ENCODE data around the gene NAV2. TPM values are rescaled to one million over a fixed set of nuclear protein-coding genes. Genes with fewer than 3 reads are reported as not detected.

NAV2 gene
- total RNA-seq, 1 donor from 2014 or later: 10.3 TPM

DNA sequence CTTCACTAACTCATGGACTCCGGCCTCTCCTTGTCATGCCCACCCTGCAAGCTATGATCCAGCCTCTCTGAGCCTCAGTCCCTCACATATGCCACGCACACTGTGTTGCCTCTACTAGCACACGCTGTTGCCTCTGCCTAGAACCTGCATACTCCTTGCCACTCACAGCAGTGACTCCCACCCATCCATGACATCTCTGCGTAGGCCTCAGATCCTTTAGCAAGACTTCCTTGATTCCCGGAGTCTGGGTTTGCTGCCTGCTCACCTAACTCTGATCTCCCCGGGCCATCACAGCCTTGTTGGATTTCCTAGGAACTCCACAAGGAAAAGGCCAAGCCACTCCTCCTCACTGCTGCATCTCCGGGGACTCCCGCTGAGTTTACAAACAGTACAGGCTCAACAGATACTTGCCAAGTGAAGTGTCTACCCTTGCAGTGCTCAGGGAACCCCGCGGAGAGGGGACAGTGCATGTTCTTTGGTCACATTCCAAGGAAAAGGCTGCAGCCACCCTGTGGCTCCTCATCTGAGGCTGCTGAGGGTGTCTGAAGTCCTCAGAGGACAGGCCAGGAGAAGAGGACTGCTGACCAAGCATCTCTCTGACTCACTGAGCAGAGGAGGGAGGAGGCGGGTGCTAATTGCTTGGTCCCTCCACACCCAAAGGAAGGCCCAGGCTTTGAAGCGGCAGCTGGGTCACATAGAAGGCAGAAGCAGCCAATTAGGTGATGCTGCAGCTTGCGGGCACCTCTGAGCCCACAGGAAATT is 42.4 kb upstream of the NAV2 start:
- Mint-ChIP-seq H3K4me3 (no peak overlapping the region), H3K4me1 (no peaks in the 10 kb centered on the region), H3K36me3 (ENCODE audit: low read depth) (no peaks in the 10 kb centered on the region), H3K27me3 (peaks cover 12% of the 10 kb centered on the region), H3K27ac (no peak overlapping the region), H3K9me3 (no peaks in the 10 kb centered on the region)
- TF ChIP-seq, protein P1, sequence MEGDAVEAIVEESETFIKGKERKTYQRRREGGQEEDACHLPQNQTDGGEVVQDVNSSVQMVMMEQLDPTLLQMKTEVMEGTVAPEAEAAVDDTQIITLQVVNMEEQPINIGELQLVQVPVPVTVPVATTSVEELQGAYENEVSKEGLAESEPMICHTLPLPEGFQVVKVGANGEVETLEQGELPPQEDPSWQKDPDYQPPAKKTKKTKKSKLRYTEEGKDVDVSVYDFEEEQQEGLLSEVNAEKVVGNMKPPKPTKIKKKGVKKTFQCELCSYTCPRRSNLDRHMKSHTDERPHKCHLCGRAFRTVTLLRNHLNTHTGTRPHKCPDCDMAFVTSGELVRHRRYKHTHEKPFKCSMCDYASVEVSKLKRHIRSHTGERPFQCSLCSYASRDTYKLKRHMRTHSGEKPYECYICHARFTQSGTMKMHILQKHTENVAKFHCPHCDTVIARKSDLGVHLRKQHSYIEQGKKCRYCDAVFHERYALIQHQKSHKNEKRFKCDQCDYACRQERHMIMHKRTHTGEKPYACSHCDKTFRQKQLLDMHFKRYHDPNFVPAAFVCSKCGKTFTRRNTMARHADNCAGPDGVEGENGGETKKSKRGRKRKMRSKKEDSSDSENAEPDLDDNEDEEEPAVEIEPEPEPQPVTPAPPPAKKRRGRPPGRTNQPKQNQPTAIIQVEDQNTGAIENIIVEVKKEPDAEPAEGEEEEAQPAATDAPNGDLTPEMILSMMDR (IDR thresholded peaks at IDR 0.05): no peak
- ATAC-seq (ENCODE audit: low read depth) (no peak), DNase-seq (no peak)
- CTCF ChIA-PET: no interaction called here
- POLR2A ChIA-PET: no interaction called here
- intact Hi-C loops (cut with micrococcal nuclease): no loop called here

DNA sequence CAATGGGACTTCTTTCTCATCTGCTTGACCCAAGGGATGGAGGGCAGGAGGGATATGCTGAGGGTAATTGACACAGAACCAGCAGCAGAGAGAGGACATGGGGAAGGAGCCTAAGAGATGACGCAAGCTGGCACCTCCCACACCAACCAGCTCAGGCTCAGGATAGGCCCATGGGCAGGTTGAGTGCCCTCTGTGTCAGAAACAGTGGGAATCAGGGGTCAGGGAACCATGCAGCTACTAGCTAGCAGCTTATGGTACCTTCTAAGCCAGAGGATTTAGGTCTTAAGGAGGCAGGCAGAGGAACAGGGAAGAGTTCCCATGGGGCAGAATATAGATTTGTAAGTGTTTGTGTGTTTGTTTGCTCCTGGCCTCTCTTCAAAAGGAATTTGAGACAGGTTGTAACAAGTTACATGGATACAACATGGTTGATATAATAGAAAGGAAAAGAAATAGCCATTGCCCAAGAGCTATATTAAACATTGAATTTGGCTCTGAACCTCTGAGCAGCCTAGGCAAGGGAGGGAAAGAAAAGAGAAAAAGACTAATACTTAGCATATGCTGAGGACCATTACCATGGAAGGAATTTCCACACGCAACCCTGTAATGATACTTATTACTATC is 39.9 kb upstream of the NAV2 start:
- Mint-ChIP-seq H3K4me1 (no peaks in the 10 kb centered on the region), H3K36me3 (ENCODE audit: low read depth) (no peaks in the 10 kb centered on the region), H3K9me3 (no peaks in the 10 kb centered on the region), H3K4me3 (no peak overlapping the region), H3K27me3 (peaks cover 13% of the 10 kb centered on the region), H3K27ac (no peak overlapping the region)
- TF ChIP-seq, protein P1 (IDR thresholded peaks at IDR 0.05): no peak
- ATAC-seq (ENCODE audit: low read depth): no peak
- CTCF ChIA-PET: no interaction called here
- intact Hi-C loops (cut with micrococcal nuclease): no loop called here
- no peak for DNase-seq
- POLR2A ChIA-PET: no interaction called here

GRCh38 chr11:19673924-19674729 is 38.5 kb upstream of the NAV2 start:
- no peak overlapping the region for H3K27ac Mint-ChIP-seq
- intact Hi-C loops (cut with micrococcal nuclease): no loop called here
- POLR2A ChIA-PET: no interaction called here
- no peaks in the 10 kb centered on the region for H3K4me1 Mint-ChIP-seq
- peaks cover 13% of the 10 kb centered on the region for H3K27me3 Mint-ChIP-seq
- no peaks in the 10 kb centered on the region for H3K36me3 Mint-ChIP-seq (ENCODE audit: low read depth)
- CTCF ChIA-PET: no interaction called here
- ATAC-seq (ENCODE audit: low read depth) (no peak), DNase-seq (no peak)
- no peak overlapping the region for H3K4me3 Mint-ChIP-seq
- H3K9me3 Mint-ChIP-seq: no peaks in the 10 kb centered on the region
- TF ChIP-seq, protein P1 (IDR thresholded peaks at IDR 0.05): no peak

GRCh38 chr11:19674836-19675235 is 37.8 kb upstream of the NAV2 start:
- ChIA-PET CTCF (no interaction called here), POLR2A (no interaction called here)
- H3K4me3 Mint-ChIP-seq: no peak overlapping the region
- peaks cover 12% of the 10 kb centered on the region for H3K27me3 Mint-ChIP-seq
- no peak overlapping the region for H3K27ac Mint-ChIP-seq
- no peak for DNase-seq
- intact Hi-C loops (cut with micrococcal nuclease): no loop called here
- H3K9me3 Mint-ChIP-seq: no peaks in the 10 kb centered on the region
- ATAC-seq (ENCODE audit: low read depth): no peak
- no peaks in the 10 kb centered on the region for H3K4me1 Mint-ChIP-seq
- TF ChIP-seq, protein P1 (IDR thresholded peaks at IDR 0.05): no peak
- no peaks in the 10 kb centered on the region for H3K36me3 Mint-ChIP-seq (ENCODE audit: low read depth)

GRCh38 chr11:19675397-19675796 is 37.2 kb upstream of the NAV2 start:
- no peak overlapping the region for H3K4me3 Mint-ChIP-seq
- CTCF ChIA-PET: no interaction called here
- intact Hi-C loops (cut with micrococcal nuclease): no loop called here

More at GRCh38 chr11:19675397-19675796, 37.2 kb upstream of the NAV2 start:
- H3K27me3 Mint-ChIP-seq: peaks cover 10% of the 10 kb centered on the region
- DNase-seq (no peak), ATAC-seq (ENCODE audit: low read depth) (no peak)
- H3K9me3 Mint-ChIP-seq: no peaks in the 10 kb centered on the region
- H3K4me1 Mint-ChIP-seq: no peaks in the 10 kb centered on the region
- TF ChIP-seq, protein P1 (IDR thresholded peaks at IDR 0.05): no peak
- no peaks in the 10 kb centered on the region for H3K36me3 Mint-ChIP-seq (ENCODE audit: low read depth)
- POLR2A ChIA-PET: no interaction called here
- no peak overlapping the region for H3K27ac Mint-ChIP-seq

Measured in activated B cell treated with CpG ODN at 0.5 μM for 24 hours (primary cell).